Lung microvascular endothelial cell (primary cell): ENCODE data around the gene CNTN5. TPM values are rescaled to one million over a fixed set of nuclear protein-coding genes. Genes with fewer than 3 reads are reported as not detected.
A peak's percentile ranks its signal among the peaks of the same experiment; 100 is the strongest.
"Not testable (repeated sequence)": the region's sequence is repeated elsewhere in the genome, so short reads cannot be mapped to it uniquely, and the experiment has no call there.

Experiments
- DNase-seq, 2 donors: peaks; one replicate each; pipeline versions ENCODE4 v3.0.0 to v3.0.0-alpha.2; 2010; ENCODE audit warnings: low read depth in 2 of 2
- total RNA-seq: library from RNA; depleted of rRNA; stranded (reverse); fragments of >200 nt; gene quantifications from 2 replicates; pipeline ENCODE4 v1.2.1, GENCODE V29; 2014

The CNTN5 gene
- total RNA-seq, 1 donor from 2014 or later: not detected

DNA sequence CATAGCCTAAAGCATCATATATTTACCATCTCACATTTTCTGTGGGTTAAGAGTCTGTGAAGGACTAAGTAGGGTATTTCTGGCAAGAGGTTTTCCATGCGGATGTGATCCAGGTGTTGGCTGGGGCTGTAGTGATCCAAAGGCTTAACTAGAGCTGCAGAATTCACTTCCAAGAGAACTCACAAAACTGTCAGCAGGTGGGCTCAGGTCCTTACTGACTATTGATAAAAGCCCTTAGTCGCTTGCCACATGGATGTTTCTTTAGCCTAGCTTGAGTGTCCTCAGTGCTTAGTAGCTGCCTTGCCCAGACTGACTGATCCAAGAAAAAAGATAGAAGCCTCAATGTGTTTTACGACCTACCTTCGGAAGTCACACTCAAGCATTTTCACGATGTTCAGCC lies 250.8 kb downstream of the CNTN5 start:
- DNase-seq: no peak

DNA sequence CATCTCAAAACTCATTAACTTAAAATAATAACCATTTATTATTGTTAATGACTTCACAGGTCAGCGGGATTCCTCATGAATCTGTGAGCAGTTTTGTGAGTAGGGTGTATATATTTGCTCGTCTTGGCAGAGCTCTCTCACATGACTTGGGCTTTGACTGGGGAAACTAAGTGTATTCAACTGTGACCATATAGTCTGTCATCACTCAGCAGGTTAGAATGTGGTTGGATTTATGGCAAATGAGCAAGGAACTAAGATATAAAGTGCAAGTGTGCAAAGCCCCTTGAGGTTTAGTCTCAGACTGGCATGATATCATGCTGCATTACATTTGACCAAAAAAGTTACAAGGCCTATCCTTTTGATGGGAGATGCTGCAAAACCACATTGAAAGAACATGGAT lies 254.8 kb downstream of the CNTN5 start:
- no peak for DNase-seq

DNA sequence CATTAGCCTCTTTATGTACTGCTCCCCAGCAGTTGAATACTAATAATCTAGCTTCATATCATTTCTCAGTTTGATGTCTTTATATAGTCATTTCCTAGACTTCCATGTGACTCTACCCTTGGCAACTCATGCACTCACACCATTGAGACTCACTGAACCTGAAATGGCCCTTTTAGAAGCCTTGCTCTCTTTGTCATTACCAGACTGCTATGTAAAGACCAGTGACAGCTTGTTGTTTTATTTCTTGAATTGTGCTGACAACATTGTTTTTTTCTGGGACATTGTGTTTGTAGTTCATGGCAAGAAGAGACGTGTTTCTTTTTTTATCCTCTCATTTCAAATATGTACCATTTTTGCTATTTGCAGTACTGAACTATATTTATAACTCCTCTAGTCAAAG lies 256.5 kb downstream of the CNTN5 start:
- no peak for DNase-seq

DNA sequence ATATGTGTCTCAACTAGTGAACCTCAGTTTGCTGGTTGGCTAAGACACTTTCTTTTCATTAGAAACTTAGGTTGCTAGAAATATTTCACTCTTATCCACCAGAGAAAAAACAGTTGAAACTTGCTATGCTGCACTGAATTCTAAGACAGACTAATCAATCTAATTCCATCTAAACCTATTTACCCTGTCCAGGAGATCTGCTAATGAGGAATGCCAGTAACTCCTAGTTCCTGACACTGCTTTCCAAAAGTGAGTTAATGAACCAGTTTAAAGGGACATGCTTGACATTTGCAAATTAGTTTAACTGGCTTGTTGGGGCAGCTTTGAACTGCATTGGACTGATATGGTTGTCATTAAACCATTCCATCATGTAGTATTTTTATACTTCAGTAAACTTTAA lies 258.5 kb downstream of the CNTN5 start:
- DNase-seq: no peak

DNA sequence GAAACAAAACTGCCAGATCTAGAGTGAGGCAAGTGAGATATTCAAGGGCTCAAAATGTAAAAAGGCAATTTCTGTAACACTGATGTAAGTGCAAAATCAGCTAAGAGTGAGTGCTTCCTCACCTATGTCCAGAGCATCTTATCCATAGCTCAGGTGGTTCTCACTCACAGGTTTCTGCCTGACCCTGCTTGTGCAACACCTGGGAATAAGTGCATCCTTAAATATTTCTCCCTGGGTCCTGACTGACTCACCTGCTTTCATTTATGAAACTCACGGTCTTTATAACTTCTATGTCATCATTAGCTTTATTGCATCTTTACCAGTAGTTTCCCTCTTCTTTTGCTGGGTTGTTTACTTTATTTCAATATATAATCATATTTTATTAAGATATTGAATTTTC lies 260.6 kb downstream of the CNTN5 start:
- DNase-seq: no peak

DNA sequence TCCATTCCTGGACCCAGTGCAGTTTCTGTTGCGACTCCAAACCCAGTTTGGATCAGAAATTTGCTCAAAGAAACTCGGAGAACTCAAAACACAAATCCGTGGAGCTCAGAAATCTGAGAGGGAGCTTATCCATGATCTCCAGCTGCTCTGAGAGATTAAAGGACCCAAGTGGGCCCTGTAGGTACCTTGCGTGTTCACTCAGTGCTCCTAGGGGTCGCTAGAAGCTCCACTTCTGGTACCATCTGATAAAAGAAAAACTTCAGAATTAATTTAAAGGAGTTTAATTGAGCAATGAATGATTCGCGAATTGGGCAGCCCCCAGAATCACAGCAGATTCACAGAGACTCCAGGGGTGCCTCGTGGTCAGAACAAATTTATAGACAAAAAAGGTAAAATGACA lies 277.2 kb downstream of the CNTN5 start:
- DNase-seq: not testable (repeated sequence)

DNA sequence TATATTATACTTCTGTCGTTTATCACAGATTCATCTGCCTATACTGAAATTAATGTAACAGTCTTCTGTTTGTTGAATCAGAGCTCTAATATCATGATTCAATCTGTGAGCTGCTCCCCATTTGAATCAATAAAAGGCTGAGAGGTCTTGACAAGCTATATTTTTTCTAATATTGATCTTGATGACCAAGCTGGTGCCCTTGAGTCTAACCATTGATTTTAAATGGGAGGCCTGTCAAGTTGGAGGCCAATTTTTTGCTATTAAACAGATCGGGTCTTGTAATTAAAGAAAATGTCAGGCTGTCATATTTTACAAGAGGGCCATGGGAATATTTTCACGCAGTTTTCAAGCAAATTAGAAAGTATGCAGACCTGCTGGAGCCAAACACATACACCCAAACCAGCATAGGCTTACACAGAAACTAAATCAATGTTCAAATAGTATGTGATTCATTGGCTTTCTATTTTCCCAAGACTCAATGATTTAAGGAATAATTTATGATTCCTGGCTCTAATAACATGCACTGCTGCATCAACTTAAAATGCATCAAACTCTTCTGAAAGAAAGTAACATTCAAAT lies 286.9 kb downstream of the CNTN5 start:
- no peak for DNase-seq

DNA sequence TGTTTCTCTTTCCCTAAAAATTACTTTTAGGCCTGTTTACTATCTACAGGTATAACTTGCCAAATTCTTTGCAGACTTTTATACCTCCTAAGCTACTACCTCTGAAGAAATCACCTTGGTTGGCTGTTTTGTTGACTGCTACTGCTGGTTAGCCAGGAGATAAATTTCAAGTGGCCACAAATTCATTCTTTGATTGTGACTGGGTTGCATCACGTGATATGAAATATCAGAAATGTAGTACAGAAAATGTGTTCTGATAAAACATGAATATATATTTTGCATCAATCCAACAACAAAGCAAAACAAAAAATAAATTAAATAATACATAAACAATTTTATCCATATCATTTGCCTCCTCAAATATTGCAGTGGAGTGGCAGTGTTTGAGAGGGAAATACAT lies 291.1 kb downstream of the CNTN5 start:
- DNase-seq: no peak

DNA sequence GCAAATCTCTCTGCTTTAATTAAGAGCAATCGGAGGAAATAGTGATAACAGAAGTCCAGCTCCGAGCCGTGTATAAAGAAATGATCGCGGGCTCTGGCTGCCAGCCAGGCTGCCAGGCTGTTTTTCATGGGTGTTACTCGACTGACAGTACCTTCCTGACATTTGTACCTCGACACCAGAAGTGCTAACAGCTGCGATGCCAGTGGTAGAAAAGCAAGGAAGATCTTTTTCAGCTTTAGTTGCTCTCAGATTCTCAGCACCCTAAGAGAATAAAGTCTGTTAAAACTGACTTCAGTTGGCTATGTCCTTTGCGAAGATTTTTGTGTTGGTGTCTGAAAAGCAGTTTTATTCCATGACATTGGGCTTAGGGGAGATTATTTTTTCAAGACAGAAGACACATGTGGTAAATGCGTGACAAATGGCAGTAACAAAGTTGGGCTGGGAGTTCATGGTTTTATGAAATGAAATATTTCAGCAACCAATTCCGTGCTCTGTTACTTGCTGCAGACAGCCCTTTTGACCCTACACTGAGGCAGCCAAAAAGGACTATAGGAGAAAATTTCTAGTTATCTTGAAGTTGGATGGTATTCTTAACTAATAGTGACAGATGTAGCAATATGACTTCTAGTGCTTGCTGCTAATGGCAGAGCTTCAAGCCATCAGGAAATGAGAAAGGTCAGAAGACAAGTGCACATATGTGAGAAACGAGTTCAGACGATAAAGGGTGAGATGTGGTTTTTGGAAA lies 296.2 kb downstream of the CNTN5 start:
- DNase-seq: no peak

DNA sequence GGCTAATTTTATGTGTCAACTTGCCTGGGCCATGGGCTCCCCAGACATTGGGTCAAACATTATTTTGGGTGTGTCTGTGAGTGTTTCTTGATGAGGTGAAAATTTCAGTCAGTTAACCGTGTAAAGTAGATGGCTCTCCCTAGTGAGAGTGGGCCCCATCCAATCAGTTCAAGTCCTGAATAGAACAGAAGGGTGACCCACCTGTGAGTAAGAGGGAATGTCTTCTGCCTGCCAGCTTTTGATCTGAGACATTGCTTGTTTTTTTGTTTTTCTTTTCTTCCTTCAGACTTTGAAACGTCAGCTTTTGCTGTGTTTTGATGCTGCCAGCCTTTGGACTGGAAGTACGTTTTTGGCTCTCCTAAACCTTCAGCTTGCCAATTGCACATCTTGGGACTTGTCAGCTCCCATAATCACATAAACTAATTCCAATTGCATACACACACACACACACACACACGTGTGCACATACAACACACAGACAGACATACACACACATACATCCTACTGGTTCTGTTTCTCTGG lies 300.1 kb downstream of the CNTN5 start:
- no peak for DNase-seq

DNA sequence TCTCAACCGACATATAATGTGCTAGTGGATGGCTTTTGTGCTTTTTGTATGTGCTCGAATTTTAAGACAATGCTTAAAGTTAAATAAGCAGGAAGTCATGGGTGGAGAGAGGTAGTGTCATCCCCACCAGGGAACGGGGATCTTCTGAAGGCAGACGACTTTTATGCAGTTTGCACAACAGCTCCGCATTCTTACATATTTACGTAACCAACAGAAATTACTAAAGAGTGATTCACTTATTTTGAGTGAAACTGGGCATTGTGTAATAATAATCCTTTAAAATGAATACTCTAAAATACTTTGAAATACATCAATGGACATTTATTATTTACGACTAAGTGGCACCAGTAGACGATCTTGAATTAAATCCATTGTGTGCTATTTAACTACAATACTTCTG lies 305.1 kb downstream of the CNTN5 start:
- peak; percentile 2 to 5 for DNase-seq

DNA sequence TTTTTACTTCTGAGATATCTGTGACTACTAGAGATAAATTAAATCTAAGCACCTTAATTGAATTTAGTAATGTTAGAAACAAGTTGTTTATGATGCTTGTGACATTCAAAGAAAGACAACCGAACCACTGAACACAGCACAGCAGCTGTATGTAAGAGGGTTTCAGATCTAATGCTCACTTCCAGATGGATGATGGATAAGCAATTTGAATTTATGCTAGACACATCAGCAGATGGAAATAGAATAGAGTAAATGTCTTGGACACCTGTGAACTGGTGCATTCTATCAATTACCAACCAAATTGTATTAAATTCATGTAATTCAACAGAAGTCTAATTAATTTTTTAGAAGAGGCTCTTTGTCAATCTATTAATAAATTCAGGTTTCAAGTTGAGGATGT lies 306.3 kb downstream of the CNTN5 start:
- DNase-seq: no peak

DNA sequence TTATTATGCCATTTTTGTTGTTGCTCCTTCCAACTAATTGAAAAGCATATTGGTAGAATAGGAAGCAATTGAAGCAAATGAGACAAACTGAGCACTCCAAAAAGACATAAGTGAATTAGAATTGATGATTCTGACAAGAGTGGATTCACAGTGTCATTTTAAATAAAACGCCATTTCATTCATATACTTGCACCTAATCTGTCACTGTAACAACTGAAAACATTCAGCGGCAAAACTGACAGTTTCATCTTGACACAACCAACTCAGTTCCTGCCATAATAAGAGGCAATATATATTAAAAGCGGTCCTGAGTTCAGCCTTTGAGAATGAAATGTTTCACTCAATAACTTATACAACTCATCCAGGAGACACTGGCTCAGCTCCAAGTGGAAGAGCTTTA lies 306.8 kb downstream of the CNTN5 start:
- DNase-seq: no peak

DNA sequence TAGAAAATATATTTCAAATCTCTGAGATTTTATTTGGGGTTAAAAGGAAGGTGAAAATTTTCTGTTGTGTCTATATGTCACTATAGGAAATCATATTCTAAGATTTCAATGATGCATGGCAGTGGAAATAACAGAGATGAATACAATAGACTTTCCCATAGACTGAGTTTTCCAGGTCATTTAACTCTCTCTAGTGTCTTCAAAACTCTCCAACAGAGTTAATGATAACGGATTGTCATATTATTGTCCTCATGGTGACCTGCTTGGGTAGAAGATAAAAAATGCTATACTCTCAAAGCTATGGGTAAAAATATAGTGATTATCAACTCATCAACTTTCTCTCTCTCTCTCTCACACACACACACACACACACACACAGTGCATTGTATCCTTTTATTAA lies 312.9 kb downstream of the CNTN5 start:
- no peak for DNase-seq

DNA sequence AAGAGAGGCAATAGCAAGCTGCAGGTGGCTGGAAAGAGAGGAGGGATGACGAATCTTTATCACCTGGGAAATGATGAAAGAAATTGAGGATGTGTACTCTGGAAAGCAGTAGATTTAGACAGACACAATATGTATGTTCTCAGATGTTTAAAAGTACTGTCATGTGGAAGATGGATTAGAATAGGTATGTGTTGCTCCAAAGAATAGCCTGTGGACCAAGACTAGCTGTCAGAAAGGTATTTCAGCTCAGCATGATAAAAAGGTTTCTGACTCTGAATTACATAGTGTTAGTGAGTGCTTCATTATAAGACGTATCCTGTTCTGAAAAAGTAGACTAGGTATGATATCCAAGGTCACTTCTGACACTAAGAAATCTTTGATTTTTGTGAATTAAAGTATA lies 322.4 kb downstream of the CNTN5 start:
- no peak for DNase-seq

DNA sequence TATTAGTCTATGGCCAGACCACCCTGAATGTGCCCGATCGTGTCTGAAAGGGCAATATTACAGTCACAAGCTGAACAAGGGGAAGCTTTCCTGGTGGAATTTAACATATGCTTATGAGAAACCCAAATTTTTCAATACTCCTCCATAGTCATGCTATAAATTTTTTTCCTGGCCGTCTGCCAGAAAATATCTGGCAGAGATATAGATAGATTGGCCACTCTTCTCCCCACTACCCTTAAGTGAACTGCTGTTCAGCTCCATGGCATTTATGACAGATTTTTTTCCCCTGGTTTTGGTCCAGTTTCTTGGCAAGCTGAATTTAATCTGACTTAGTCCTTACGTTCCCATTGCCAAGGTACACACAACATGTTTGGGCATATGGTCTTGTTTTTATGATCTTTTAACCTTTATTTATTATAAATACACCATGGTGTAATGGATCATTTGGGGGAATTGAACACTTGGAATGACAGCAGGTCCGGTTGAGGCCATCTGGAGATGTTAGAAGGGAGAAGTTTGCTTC lies 328.5 kb downstream of the CNTN5 start:
- DNase-seq: no peak

DNA sequence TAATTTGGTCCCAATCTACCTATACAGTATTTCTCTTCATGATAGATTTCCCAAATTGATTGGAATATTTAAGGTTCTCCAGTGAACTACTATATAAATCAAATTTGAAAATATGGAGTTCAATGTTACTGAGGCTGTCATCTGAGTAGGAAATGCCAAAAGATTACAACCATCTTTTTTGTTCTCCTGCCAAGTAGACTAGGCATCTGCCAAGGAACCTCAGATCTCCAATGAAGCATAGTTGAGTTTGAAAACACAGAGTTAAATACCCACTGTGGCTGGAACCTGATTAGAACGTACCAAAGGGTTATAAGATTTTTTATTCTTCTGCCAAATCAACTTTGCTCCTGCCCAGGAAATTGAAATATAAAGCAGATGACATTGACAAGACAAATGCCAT lies 330.9 kb downstream of the CNTN5 start:
- DNase-seq: no peak

DNA sequence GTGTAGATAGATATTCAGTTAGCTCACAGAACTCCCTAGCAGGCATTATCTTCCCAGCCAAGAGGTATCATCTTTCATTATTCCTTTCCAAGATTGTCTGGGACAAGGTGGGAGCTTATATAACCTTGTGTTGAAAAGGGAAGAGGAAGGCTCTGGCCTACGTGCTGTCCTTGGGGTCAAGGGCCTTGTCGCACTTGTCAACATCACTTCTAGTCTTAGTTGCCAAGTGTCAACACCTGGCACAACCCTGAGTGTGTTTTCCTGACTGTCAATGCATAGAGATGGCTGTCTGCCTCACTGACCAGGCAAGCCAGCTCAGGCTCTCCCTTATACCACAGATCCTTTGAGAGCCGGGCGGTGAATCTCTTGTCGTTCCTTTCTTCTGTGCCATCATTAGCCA lies 331.9 kb downstream of the CNTN5 start:
- no peak for DNase-seq

DNA sequence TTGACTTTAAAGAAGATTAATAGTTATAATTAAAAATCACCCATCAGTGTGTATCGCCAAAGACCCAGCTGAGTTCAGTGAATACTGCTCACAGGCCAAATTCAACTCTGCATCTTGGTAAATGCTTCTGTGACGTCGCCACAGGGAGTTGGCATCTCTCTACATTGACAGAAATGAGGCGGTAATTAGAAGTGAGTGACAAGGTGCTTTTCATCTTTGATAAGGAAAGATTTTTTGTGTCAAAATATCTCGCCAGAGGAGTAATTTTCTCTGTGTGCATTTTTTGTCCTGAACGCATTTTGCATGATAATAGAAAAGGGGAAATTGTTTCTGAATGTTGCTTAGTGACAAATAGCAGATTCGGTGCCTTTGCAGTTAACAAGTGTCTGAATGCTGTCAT lies 345.8 kb downstream of the CNTN5 start:
- no peak for DNase-seq

DNA sequence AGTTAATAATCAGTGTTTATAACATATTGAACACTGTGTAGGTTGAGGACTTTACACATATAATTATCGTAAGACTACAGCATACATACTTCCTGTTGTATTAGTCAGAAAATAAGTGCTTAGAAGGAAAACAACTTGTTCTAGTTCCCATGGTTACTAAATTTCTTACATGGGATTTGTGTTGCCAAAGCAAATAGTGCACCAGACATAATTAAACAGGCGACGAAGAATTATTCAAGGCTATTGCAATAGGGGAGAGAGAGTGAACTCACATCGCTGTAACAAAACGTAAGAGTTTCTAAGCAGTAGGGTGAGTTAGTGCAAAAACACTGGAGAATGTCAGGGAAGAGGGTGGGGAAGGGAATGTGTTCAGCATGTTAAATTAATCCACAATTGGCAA lies 347.8 kb downstream of the CNTN5 start:
- DNase-seq: peak in 1 of 2 donors; percentile 1

DNA sequence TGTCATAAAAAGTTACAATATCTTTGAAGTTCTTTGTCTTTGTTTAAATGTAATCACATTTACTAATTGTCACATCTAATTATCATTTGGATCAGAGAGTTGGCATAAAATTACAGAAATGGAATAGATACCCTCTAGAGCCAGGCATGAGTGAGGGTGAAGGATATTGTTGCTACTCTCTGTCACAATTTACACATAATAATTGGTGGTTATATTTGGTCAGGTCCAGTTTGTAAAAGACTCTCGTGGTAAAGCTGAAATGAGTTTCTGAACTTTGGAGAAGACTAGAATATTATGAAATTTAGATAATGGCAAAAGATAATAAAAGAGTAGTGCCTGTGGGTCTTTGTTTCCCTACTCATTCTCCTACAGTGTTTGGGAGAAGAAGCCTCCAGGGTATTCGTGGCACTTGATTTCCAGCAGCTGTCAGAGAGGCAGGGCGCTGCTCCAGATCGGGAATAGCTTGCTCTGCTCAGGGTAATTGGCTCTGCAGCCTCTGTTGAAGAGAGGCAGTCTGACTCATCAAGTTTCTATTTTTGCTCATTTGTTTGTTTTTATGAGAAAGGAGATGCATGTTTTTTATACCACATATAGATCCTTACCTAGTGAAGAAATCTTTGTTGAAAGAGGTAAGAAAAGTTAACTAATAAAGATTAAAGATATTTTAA lies 349.9 kb downstream of the CNTN5 start:
- peak in 1 of 2 donors; percentile 4 for DNase-seq

DNA sequence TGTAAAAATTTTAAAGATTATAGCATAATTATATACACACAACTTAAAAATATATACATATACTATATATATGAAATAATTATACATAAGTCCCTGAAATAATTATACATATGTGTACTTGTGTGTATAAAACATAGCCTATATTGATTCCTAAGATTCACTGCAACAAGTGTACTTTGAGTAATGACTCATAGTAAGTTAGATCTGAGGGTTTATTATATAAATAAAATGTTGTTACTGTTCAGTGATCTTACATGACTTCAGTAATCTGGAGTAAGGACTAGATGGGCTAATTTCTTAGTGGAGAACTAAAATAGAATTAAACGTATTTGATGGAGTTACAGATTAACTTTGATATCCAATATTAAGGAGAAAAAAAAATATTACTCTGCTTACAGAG lies 350.5 kb downstream of the CNTN5 start:
- no peak for DNase-seq

DNA sequence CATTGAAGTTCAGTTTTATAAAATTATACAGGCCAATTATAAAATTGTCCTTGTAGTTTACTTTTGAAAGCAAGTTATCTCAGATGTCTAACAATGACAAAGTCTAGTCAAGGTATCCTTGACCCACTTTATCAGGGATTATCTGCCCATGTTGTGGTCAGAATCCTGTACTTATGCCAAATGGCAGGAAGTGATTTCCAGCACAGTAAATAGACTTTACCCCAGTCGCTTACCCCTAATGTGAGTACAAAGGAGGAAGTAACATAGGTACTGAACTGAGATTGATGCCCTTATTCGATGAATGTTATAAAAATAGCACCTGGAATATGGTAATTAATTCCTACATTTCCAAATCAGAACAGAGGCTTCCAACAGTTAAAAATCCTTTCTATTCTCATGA lies 355.7 kb downstream of the CNTN5 start:
- no peak for DNase-seq
